GM19395 (cell line): ENCODE results near the gene CHMP2B.
A peak's percentile ranks its signal among the peaks of the same experiment; 100 is the strongest.
"Not testable (repeated sequence)": the region's sequence is repeated elsewhere in the genome, so short reads cannot be mapped to it uniquely, and the experiment has no call there.

Experiments
- ATAC-seq: cut with Tn5 transposase; IDR thresholded peaks from one replicate; pipeline ENCODE4 v1.9.1; 2021; ENCODE audit warnings: mild to moderate bottlenecking, moderate library complexity; ENCODE audit not compliant: unreplicated experiment

CHMP2B gene

GRCh38 chr3:87228316-87228715, 1.2 kb downstream of the CHMP2B start:
- no peak for ATAC-seq

- ATAC-seq: no peak
Measured at GRCh38 chr3:87229113-87229512, 2.0 kb downstream of the CHMP2B start.

- ATAC-seq: no peak
Measured at GRCh38 chr3:87233805-87234204, 6.7 kb downstream of the CHMP2B start.

GRCh38 chr3:87236093-87236492, 9.0 kb downstream of the CHMP2B start:
- ATAC-seq: no peak

GRCh38 chr3:87246662-87247429, 19.7 kb downstream of the CHMP2B start:
- ATAC-seq: no peak

GRCh38 chr3:87247430-87247773, 20.3 kb downstream of the CHMP2B start:
- no peak for ATAC-seq

GRCh38 chr3:87248231-87248630, 21.1 kb downstream of the CHMP2B start:
- not testable (repeated sequence) for ATAC-seq

- no peak for ATAC-seq
Measured at GRCh38 chr3:87248831-87249230, 21.7 kb downstream of the CHMP2B start.

GRCh38 chr3:87250009-87250408, 22.9 kb downstream of the CHMP2B start:
- no peak for ATAC-seq

GRCh38 chr3:87260270-87260669, 33.2 kb downstream of the CHMP2B start:
- ATAC-seq: peak; percentile 92

- no peak for ATAC-seq
Measured at GRCh38 chr3:87261925-87262324, 34.8 kb downstream of the CHMP2B start.

- ATAC-seq: no peak
Measured at GRCh38 chr3:87267953-87268645, 41.0 kb downstream of the CHMP2B start.

GRCh38 chr3:87268646-87269211, 41.6 kb downstream of the CHMP2B start:
- ATAC-seq: no peak

- ATAC-seq: no peak
Measured at GRCh38 chr3:87269723-87270122, 42.6 kb downstream of the CHMP2B start.

- ATAC-seq: no peak
Measured at GRCh38 chr3:87270908-87271700, 44.0 kb downstream of the CHMP2B start.

- ATAC-seq: peak; percentile 83
Measured at GRCh38 chr3:87272718-87273341, 45.7 kb downstream of the CHMP2B start.

- ATAC-seq: no peak
Measured at GRCh38 chr3:87276484-87276883, 49.4 kb downstream of the CHMP2B start, which contains the start of gene POU1F1. Gene POU1F1, minus strand, starts transcription at chr3:87276584. Its CDS starts 122 bp downstream, at chr3:87276462.

GRCh38 chr3:87287011-87287410, 59.9 kb downstream of the CHMP2B start:
- no peak for ATAC-seq

- ATAC-seq: no peak
Measured at GRCh38 chr3:87288446-87288845, 61.3 kb downstream of the CHMP2B start.

GRCh38 chr3:87298111-87298718, 71.1 kb downstream of the CHMP2B start:
- ATAC-seq: peak; percentile 87
